SU-DHL-6 (cell line): ENCODE measurements around the gene ARRDC1.

ENCODE experiments used
- CTCF ChIP-seq: fragments of 200-600 bp; sonication (generic); IDR thresholded peaks from one replicate; pipeline ENCODE4 v1.5.1; 2017; ENCODE audit warnings: antibody characterized with exemption, mild to moderate bottlenecking, low read length, moderate library complexity; ENCODE audit not compliant: insufficient read depth, poor library complexity, severe bottlenecking
- EZH2phosphoT487 ChIP-seq: fragments of 200-600 bp; sonication (generic), shearing (Covaris generic); conservative IDR thresholded peaks from 2 replicates; pipeline ENCODE4 v1.6.1; 2018; ENCODE audit warnings: mild to moderate bottlenecking, antibody characterized with exemption, low read length, moderate library complexity, mixed read lengths

DNA sequence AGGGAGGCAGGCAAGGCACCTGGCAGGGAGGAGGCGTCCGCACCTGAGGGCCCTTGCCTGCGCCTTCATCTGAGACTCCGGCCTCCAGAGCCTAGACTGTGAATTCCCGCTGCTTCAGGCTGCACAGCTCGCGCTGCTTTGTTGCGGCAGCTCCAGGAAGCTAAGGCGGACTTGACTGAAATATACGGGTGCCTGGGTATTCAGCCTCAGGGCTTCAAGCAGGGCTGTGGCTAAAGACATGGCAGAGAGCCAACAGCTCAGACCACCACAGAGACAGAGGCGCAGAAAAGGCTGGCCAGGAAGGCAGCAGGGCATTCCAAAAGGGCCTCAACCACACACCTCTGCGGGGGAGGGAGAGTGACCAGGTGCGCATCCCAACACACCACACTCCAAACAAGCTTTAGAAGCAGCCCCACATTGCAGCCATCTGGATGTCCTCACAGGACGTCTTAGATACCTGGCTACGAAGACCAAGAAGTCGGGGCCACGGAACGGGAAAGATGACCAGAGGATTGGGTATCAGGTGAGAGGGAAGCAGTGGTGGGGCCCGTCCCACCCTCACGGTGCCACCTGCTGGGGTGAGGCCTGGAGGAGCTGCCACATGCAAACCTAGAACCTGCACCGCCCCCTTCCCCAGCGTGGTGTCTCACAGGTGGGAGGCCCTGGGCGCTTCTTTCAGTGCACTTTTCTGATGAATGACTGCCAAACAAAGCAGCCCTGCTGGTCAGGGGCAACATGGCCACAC is 25.1 kb upstream of the ARRDC1 start:
- no peak for TF ChIP-seq CTCF
- TF ChIP-seq EZH2phosphoT487, result no peak
